Endodermal cell (in vitro differentiated cells): ENCODE measurements around the gene YWHAE. TPM values are rescaled to one million over a fixed set of nuclear protein-coding genes. Genes with fewer than 3 reads are reported as not detected.

Source experiments
- DNase-seq: peaks from one replicate; pipeline ENCODE4 v3.0.0-alpha.2; 2017
- H3K27ac ChIP-seq: 2 replicates; pipeline ENCODE4 v1.5.1; 2013; ENCODE audit warnings: mild to moderate bottlenecking, low read depth, low read length, moderate library complexity
- H3K27me3 ChIP-seq: 2 replicates; pipeline ENCODE4 v1.6.1; 2013; ENCODE audit warnings: mild to moderate bottlenecking, low read length, moderate library complexity; ENCODE audit not compliant: insufficient read depth, control insufficient read depth, poor library complexity, severe bottlenecking
- H3K36me3 ChIP-seq: 2 replicates; pipeline ENCODE4 v1.7.0; 2013; ENCODE audit warnings: mild to moderate bottlenecking, low read length, moderate library complexity; ENCODE audit not compliant: control insufficient read depth, insufficient read depth
- H3K4me1 ChIP-seq: one replicate; pipeline ENCODE4 v1.7.0; 2013; ENCODE audit warnings: low read length; ENCODE audit not compliant: control insufficient read depth, insufficient read depth
- H3K4me3 ChIP-seq: 2 replicates; pipeline ENCODE4 v1.5.1; 2013; ENCODE audit warnings: mild to moderate bottlenecking, low read length, moderate library complexity
- H3K9ac ChIP-seq: 2 replicates; pipeline ENCODE4 v1.6.1; 2013; ENCODE audit warnings: mild to moderate bottlenecking, low read length, moderate library complexity; ENCODE audit not compliant: poor library complexity, severe bottlenecking; ENCODE audit errors: extremely low read depth
- H3K9me3 ChIP-seq: 2 replicates; pipeline ENCODE4 v1.6.1; 2013; ENCODE audit warnings: mild to moderate bottlenecking, low read length, moderate library complexity; ENCODE audit not compliant: control insufficient read depth
- H3K27ac Mint-ChIP-seq: 2 replicates; pipeline ENCODE4 v1.8.0; 2020; ENCODE audit warnings: mixed read lengths
- H3K27me3 Mint-ChIP-seq: 2 replicates; pipeline ENCODE4 v1.8.0; 2021; ENCODE audit warnings: mild to moderate bottlenecking, mixed read lengths; ENCODE audit not compliant: insufficient read depth
- H3K36me3 Mint-ChIP-seq: 2 replicates; pipeline ENCODE4 v1.8.0; 2020; ENCODE audit warnings: low read depth, mixed read lengths
- H3K4me1 Mint-ChIP-seq: 2 replicates; pipeline ENCODE4 v1.8.0; 2020; ENCODE audit warnings: mixed read lengths
- H3K4me3 Mint-ChIP-seq: 2 replicates; pipeline ENCODE4 v1.8.0; 2020; ENCODE audit warnings: mild to moderate bottlenecking, moderate library complexity, mixed read lengths
- H3K9me3 Mint-ChIP-seq: 2 replicates; pipeline ENCODE4 v1.8.0; 2020; ENCODE audit warnings: mild to moderate bottlenecking, mixed read lengths
- CTCF ChIP-seq: fragments of 200-600 bp; sonication (generic); conservative IDR thresholded peaks from 2 replicates; pipeline ENCODE4 v1.5.0; 2021; ENCODE audit warnings: antibody characterized with exemption, mild to moderate bottlenecking
- WGBS, 2 experiments: methylation state at CpG; one replicate each; pipeline versions ENCODE4 v1.1.5 to v1.1.7; 2013; ENCODE audit warnings: missing lambda C conversion rate in 2 of 2, mixed read lengths in 1 of 2; ENCODE audit not compliant: insufficient coverage in 1 of 2, insufficient read length in 1 of 2; 5-methylcytosine and 5-hydroxymethylcytosine counted together
- total RNA-seq, 2 donors: library from RNA; stranded (reverse); fragmentation: NEBNext Ultra II Directional in 1 of 2; extraction: Animal tissue kit (Norgen Biotek cat#: 25700) in 1 of 2; gene quantifications; 2 replicates in 1 of 2; 3 replicates in 1 of 2; pipeline ENCODE4 v1.2.1, GENCODE V29; 2021

Gene YWHAE
- total RNA-seq, 2 donors from 2014 or later: 1,225 to 1,349 TPM

GRCh38 chr17:1304962-1305563 is 95.0 kb downstream of the YWHAE start:
- Histone ChIP-seq H3K4me1 (no peaks in the 10 kb centered on the region), H3K36me3 (no peaks in the 10 kb centered on the region), H3K4me3 (no peak overlapping the region), H3K9me3 (no peaks in the 10 kb centered on the region), H3K27ac (no peak overlapping the region), H3K9ac (no peak overlapping the region), H3K27me3 (peaks cover 6% of the 10 kb centered on the region)
- no peaks in the 10 kb centered on the region for H3K4me1 Mint-ChIP-seq
- TF ChIP-seq CTCF: no peak
- peaks cover 9% of the 10 kb centered on the region for H3K27me3 Mint-ChIP-seq
- H3K4me3 Mint-ChIP-seq: no peak overlapping the region
- no peak overlapping the region for H3K27ac Mint-ChIP-seq
- H3K9me3 Mint-ChIP-seq: no peaks in the 10 kb centered on the region
- WGBS, 2 experiments: 86 to 88% methylated on average over 15 to 19 of the region's 19 CpGs
- H3K36me3 Mint-ChIP-seq: no peaks in the 10 kb centered on the region
- no peak for DNase-seq

DNA sequence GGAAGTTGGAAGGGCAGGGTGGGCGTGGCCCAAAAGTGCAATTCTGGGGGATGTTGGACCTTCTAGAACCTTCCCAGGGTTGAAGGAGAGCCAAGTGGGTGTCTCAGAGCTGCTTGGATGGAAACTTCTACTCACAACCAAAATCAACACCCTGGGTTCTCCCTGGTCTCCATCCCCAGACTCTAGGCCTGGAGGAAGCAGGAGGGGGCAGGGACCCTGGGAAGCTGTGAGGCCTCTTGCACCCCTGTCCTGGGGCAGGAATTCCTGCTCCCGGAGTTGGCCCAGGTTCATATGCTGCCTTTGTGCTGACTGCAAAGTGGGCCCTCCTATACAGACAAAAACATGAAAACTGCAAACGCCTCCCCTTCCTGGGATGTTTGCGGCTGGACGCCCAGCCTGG is 95.5 kb downstream of the YWHAE start:
- DNase-seq: no peak
- H3K4me3 ChIP-seq: no peak overlapping the region
- no peaks in the 10 kb centered on the region for H3K36me3 Mint-ChIP-seq
- H3K27ac ChIP-seq: no peak overlapping the region
- no peak overlapping the region for H3K27ac Mint-ChIP-seq
- H3K4me3 Mint-ChIP-seq: no peak overlapping the region
- H3K9me3 ChIP-seq: no peaks in the 10 kb centered on the region
- H3K27me3 Mint-ChIP-seq: peaks cover 9% of the 10 kb centered on the region
- TF ChIP-seq CTCF: no peak
- H3K4me1 Mint-ChIP-seq: no peaks in the 10 kb centered on the region
- H3K9ac ChIP-seq: no peak overlapping the region
- WGBS, 2 experiments: 83% methylated on average over 5 of the region's 5 CpGs; no CpG with 5 or more reads in 1 of the 2 experiments
- H3K27me3 ChIP-seq: peaks cover 6% of the 10 kb centered on the region
- no peaks in the 10 kb centered on the region for H3K4me1 ChIP-seq
- no peaks in the 10 kb centered on the region for H3K36me3 ChIP-seq
- no peaks in the 10 kb centered on the region for H3K9me3 Mint-ChIP-seq

GRCh38 chr17:1302761-1303160 is 97.3 kb downstream of the YWHAE start:
- Mint-ChIP-seq H3K27ac (no peak overlapping the region), H3K27me3 (peaks cover 15% of the 10 kb centered on the region), H3K4me3 (no peak overlapping the region), H3K9me3 (no peaks in the 10 kb centered on the region), H3K36me3 (no peaks in the 10 kb centered on the region), H3K4me1 (peaks cover 5% of the 10 kb centered on the region)
- Histone ChIP-seq H3K27me3 (peaks cover 3% of the 10 kb centered on the region), H3K4me1 (peaks cover 2% of the 10 kb centered on the region), H3K36me3 (no peaks in the 10 kb centered on the region), H3K4me3 (no peak overlapping the region), H3K9me3 (no peaks in the 10 kb centered on the region), H3K27ac (no peak overlapping the region), H3K9ac (no peak overlapping the region)
- TF ChIP-seq CTCF: no peak
- WGBS, 2 experiments: 90 to 92% methylated on average over 18 of the region's 18 CpGs
- no peak for DNase-seq
